H1 (cell line): ENCODE data around the gene PPP6R1. TPM values are rescaled to one million over a fixed set of nuclear protein-coding genes. Genes with fewer than 3 reads are reported as not detected.
A peak's percentile ranks its signal among the peaks of the same experiment; 100 is the strongest.

ENCODE experiments used
- CTCF ChIA-PET: fragments of 300-600 bp; sonication (Branson Sonifier 250); formaldehyde crosslinking; loops from one replicate; lab custom pipeline; 2021; ENCODE audit not compliant: partially characterized antibody; lab: Charles Lee
- POLR2A ChIA-PET: fragments of 300-600 bp; sonication (Branson Sonifier 250); formaldehyde crosslinking; loops from one replicate; lab custom pipeline; 2021; ENCODE audit warnings: inconsistent platforms; ENCODE audit not compliant: partially characterized antibody; lab: Charles Lee
- DNase-seq, 2 experiments: peaks; one replicate each; pipeline versions ENCODE4 v3.0.0 to v3.0.0-alpha.2; 2010 to 2022; ENCODE audit warnings: low spot score in 2 of 2, low read depth in 1 of 2, mixed read lengths in 1 of 2
- FAIRE-seq: peaks from 2 replicates; lab custom pipeline; 2011; peaks lifted over from hg19 to GRCh38; lab: Jason Lieb, UNC
- H2AFZ ChIP-seq: 2 replicates; pipeline ENCODE4 v1.8.1; 2012; ENCODE audit warnings: low read length, inconsistent platforms
- H2AK5ac ChIP-seq: 2 replicates; pipeline ENCODE4 v1.6.1; 2013; ENCODE audit warnings: low read depth, low read length
- H2BK120ac ChIP-seq: replicated peaks from 2 replicates; pipeline ENCODE3; 2013; ENCODE audit warnings: low read depth, low read length, inconsistent platforms
- H2BK12ac ChIP-seq: 2 replicates; pipeline ENCODE4 v1.6.1; 2013; ENCODE audit warnings: low read depth, low read length
- H2BK15ac ChIP-seq: 2 replicates; pipeline ENCODE4 v1.6.1; 2013; ENCODE audit warnings: low read length
- H2BK20ac ChIP-seq: 2 replicates; pipeline ENCODE4 v1.6.1; 2013; ENCODE audit warnings: low read length
- H2BK5ac ChIP-seq: 2 replicates; pipeline ENCODE4 v1.6.1; 2013; ENCODE audit warnings: low read depth, low read length
- H3K14ac ChIP-seq: 2 replicates; pipeline ENCODE4 v1.6.1; 2013; ENCODE audit warnings: inconsistent platforms; ENCODE audit not compliant: insufficient read length
- H3K18ac ChIP-seq: 2 replicates; pipeline ENCODE4 v1.6.1; 2013; ENCODE audit warnings: low read length; ENCODE audit errors: extremely low read depth
- H3K23ac ChIP-seq: 2 replicates; pipeline ENCODE4 v1.6.1; 2013; ENCODE audit warnings: inconsistent platforms; ENCODE audit not compliant: insufficient read length
- H3K23me2 ChIP-seq: 2 replicates; pipeline ENCODE4 v1.6.1; 2013; ENCODE audit warnings: low read depth, low read length
- H3K27ac ChIP-seq: 2 replicates; pipeline ENCODE4 v1.6.1; 2011; ENCODE audit warnings: low read depth, low read length, inconsistent platforms
- H3K27me3 ChIP-seq, 4 experiments: replicated peaks in 1 of 4; 1 replicate in 1 of 4; 2 replicates in 3 of 4; pipeline versions ENCODE4 v1.6.1 to v1.8.1; 2011 to 2013; ENCODE audit warnings: low read length in 3 of 4, mild to moderate bottlenecking in 3 of 4, inconsistent platforms in 2 of 4, mixed read lengths in 2 of 4, moderate library complexity in 1 of 4; ENCODE audit not compliant: control insufficient read depth in 3 of 4, insufficient read depth in 3 of 4; ENCODE audit errors: extremely low read depth in 1 of 4
- H3K36me3 ChIP-seq, 4 experiments: 2 replicates each; pipeline versions ENCODE4 v1.6.1 to v1.8.1; 2011 to 2013; ENCODE audit warnings: mild to moderate bottlenecking in 4 of 4, low read length in 3 of 4, moderate library complexity in 2 of 4, control low read depth in 1 of 4, inconsistent platforms in 1 of 4; ENCODE audit not compliant: insufficient read depth in 4 of 4, control insufficient read depth in 2 of 4
- H3K4ac ChIP-seq: replicated peaks from 2 replicates; pipeline ENCODE3; 2013; ENCODE audit warnings: low read length, low read depth, mixed read lengths, inconsistent platforms; ENCODE audit not compliant: insufficient read length
- H3K4me1 ChIP-seq, 4 experiments: replicated peaks in 1 of 4; 1 replicate in 1 of 4; 2 replicates in 3 of 4; pipeline versions ENCODE4 v1.6.1 to v1.8.1; 2011 to 2013; ENCODE audit warnings: low read length in 3 of 4, inconsistent platforms in 2 of 4, mixed read lengths in 1 of 4; ENCODE audit not compliant: insufficient read depth in 4 of 4, control insufficient read depth in 3 of 4
- H3K4me2 ChIP-seq, 2 experiments: 2 replicates each; pipeline versions ENCODE4 v1.6.1 to v1.8.1; 2011 to 2013; ENCODE audit warnings: low read depth in 2 of 2, low read length in 2 of 2, control low read depth in 1 of 2, inconsistent platforms in 1 of 2, mild to moderate bottlenecking in 1 of 2; ENCODE audit not compliant: insufficient read depth in 1 of 2
- H3K4me3 ChIP-seq, 4 experiments: fragments of 200-600, 300-600 bp in 1 of 4; sonication (generic), shearing (Covaris generic), sonication (Bioruptor Twin) in 1 of 4; 2 replicates each; pipeline versions ENCODE4 v1.5.1 to v1.8.1; 2011 to 2016; ENCODE audit warnings: low read length in 4 of 4, low read depth in 3 of 4, control low read depth in 2 of 4, inconsistent platforms in 2 of 4, mild to moderate bottlenecking in 2 of 4, mixed read lengths in 1 of 4, moderate library complexity in 1 of 4; ENCODE audit not compliant: insufficient read depth in 2 of 4; ENCODE audit errors: extremely low read depth in 1 of 4
- H3K56ac ChIP-seq: replicated peaks from 2 replicates; pipeline ENCODE3; 2013; ENCODE audit warnings: low read depth, mild to moderate bottlenecking, mixed read lengths, low read length, inconsistent platforms; ENCODE audit not compliant: insufficient read length
- H3K79me1 ChIP-seq: 2 replicates; pipeline ENCODE4 v1.6.1; 2013; ENCODE audit warnings: low read depth, low read length, control low read depth
- H3K79me2 ChIP-seq, 2 experiments: 2 replicates each; pipeline versions ENCODE4 v1.6.1 to v1.8.1; 2012 to 2013; ENCODE audit warnings: low read length in 2 of 2, mild to moderate bottlenecking in 2 of 2, inconsistent platforms in 1 of 2; ENCODE audit not compliant: insufficient read depth in 2 of 2, control insufficient read depth in 1 of 2
- H3K9ac ChIP-seq, 4 experiments: replicated peaks in 1 of 4; 1 replicate in 1 of 4; 2 replicates in 3 of 4; pipeline versions ENCODE4 v1.6.1 to v1.8.1; 2011 to 2013; ENCODE audit warnings: low read depth in 3 of 4, low read length in 3 of 4, control low read depth in 2 of 4, mild to moderate bottlenecking in 2 of 4, moderate library complexity in 2 of 4, inconsistent platforms in 1 of 4; ENCODE audit errors: extremely low read depth in 1 of 4
- H3K9me3 ChIP-seq, 2 experiments: 2 replicates each; pipeline versions ENCODE4 v1.6.1 to v1.8.1; 2012 to 2013; ENCODE audit warnings: mild to moderate bottlenecking in 2 of 2, moderate library complexity in 2 of 2, control low read depth in 1 of 2, inconsistent platforms in 1 of 2, low read depth in 1 of 2, low read length in 1 of 2, mixed read lengths in 1 of 2; ENCODE audit not compliant: insufficient read depth in 2 of 2
- H4K20me1 ChIP-seq, 2 experiments: replicated peaks in 1 of 2; 2 replicates each; pipeline versions ENCODE3 to v1.8.1; 2011 to 2013; ENCODE audit warnings: inconsistent platforms in 2 of 2, low read length in 2 of 2, mild to moderate bottlenecking in 1 of 2; ENCODE audit not compliant: insufficient read depth in 2 of 2, control insufficient read depth in 1 of 2
- H4K5ac ChIP-seq: 2 replicates; pipeline ENCODE4 v1.6.1; 2013; ENCODE audit warnings: low read length, low read depth, mixed read lengths, inconsistent platforms; ENCODE audit not compliant: insufficient read length
- H4K8ac ChIP-seq: 2 replicates; pipeline ENCODE4 v1.8.0; 2013; ENCODE audit warnings: mild to moderate bottlenecking, moderate library complexity, low read length, inconsistent platforms; ENCODE audit not compliant: insufficient read depth; ENCODE audit errors: extremely low read depth
- H4K91ac ChIP-seq: replicated peaks from 2 replicates; pipeline ENCODE3; 2013; ENCODE audit warnings: low read length, mixed read lengths, inconsistent platforms; ENCODE audit not compliant: insufficient read length
- ASH2L ChIP-seq: fragments of 200-600, 300-600 bp; sonication (generic); IDR thresholded peaks from one replicate; pipeline ENCODE4 v1.7.1; 2017; ENCODE audit warnings: low read length
- HDAC2 ChIP-seq, 2 experiments: fragments of 300-600 bp in 1 of 2; sonication (generic) in 1 of 2; IDR thresholded peaks; 2 replicates each; pipeline ENCODE4 v1.6.1; 2011 to 2012; ENCODE audit warnings: low read depth in 2 of 2, low read length in 2 of 2, mild to moderate bottlenecking in 2 of 2, moderate library complexity in 2 of 2, borderline replicate concordance in 1 of 2, inconsistent platforms in 1 of 2
- HDAC6 ChIP-seq: IDR thresholded peaks from one replicate; pipeline ENCODE4 v1.7.1; 2012; ENCODE audit warnings: low read depth, mild to moderate bottlenecking, inconsistent platforms, low read length, moderate library complexity
- JUND ChIP-seq: IDR thresholded peaks from 2 replicates; pipeline ENCODE4 v1.6.1; 2011; ENCODE audit warnings: mild to moderate bottlenecking, improper control_type of control experiment, low read length
- PHF8 ChIP-seq: fragments of 200-600 bp; sonication (generic); conservative IDR thresholded peaks from 2 replicates; pipeline ENCODE4 v1.7.1; 2012; ENCODE audit warnings: low read depth, mild to moderate bottlenecking, inconsistent platforms, low read length, moderate library complexity
- RAD21 ChIP-seq, 2 experiments: IDR thresholded peaks in 1 of 2; conservative IDR thresholded peaks in 1 of 2; 2 replicates each; pipeline ENCODE4 v1.6.1; 2011; ENCODE audit warnings: low read depth in 2 of 2, low read length in 2 of 2, improper control_type of control experiment in 1 of 2, inconsistent platforms in 1 of 2, mild to moderate bottlenecking in 1 of 2, moderate library complexity in 1 of 2
- RNF2 ChIP-seq: fragments of 200-900, 300-1000 bp; sonication (generic); IDR thresholded peaks from 2 replicates; pipeline ENCODE4 v1.7.1; 2016; ENCODE audit warnings: borderline replicate concordance, low read depth, mild to moderate bottlenecking, antibody characterized with exemption, low read length; ENCODE audit not compliant: poor library complexity, severe bottlenecking; ENCODE audit errors: missing control alignments
- SIRT6 ChIP-seq: IDR thresholded peaks from one replicate; pipeline ENCODE4 v1.7.1; 2012; ENCODE audit warnings: low read length, inconsistent platforms
- SP1 ChIP-seq: IDR thresholded peaks from 2 replicates; pipeline ENCODE4 v1.6.1; 2011; ENCODE audit warnings: low read depth, low read length
- SP2 ChIP-seq: IDR thresholded peaks from 2 replicates; pipeline ENCODE4 v1.6.1; 2012; ENCODE audit warnings: mild to moderate bottlenecking, low read length, inconsistent platforms
- SRF ChIP-seq: IDR thresholded peaks from 2 replicates; pipeline ENCODE4 v1.6.1; 2011; ENCODE audit warnings: mild to moderate bottlenecking, low read depth, low read length, moderate library complexity
- TAF1 ChIP-seq: IDR thresholded peaks from 2 replicates; pipeline ENCODE4 v1.6.1; 2011; ENCODE audit warnings: mild to moderate bottlenecking, low read depth, low read length
- WGBS, 2 experiments: shearing (Covaris generic) in 1 of 2; methylation state at CpG; one replicate each; pipeline versions ENCODE4 v1.1.6 to v1.1.7; 2013 to 2015; ENCODE audit warnings: low lambda C conversion rate in 2 of 2, mixed read lengths in 2 of 2, inconsistent platforms in 1 of 2, low coverage in 1 of 2, missing lambda C conversion rate in 1 of 2; ENCODE audit not compliant: insufficient replicate concordance in 2 of 2, insufficient coverage in 1 of 2, insufficient read length in 1 of 2; ENCODE audit errors: extremely low coverage in 1 of 2, missing lambda C conversion rate in 1 of 2; 5-methylcytosine and 5-hydroxymethylcytosine counted together
- polyA plus RNA-seq, 7 experiments: library from polyadenylated mRNA; depleted of rRNA in 3 of 7; stranded (reverse) in 5 of 7; unstranded in 2 of 7; fragments of >200 nt in 5 of 7; fragments of 200-250 nt in 2 of 7; gene quantifications; 1 replicate in 5 of 7; 2 replicates in 1 of 7; 4 replicates in 1 of 7; pipeline versions ENCODE4 v1.2.1 to v1.2.3, GENCODE V29; 2011 to 2013; ENCODE audit warnings: missing spikeins in 2 of 7, mixed read lengths in 2 of 7
- total RNA-seq: library from RNA; stranded (reverse); fragmentation: NEBNext Ultra II Directional; extraction: Animal tissue kit (Norgen Biotek cat#: 25700); gene quantifications from 2 replicates; pipeline ENCODE4 v1.2.1, GENCODE V29; 2021

The PPP6R1 gene
- total and polyA plus RNA-seq, 2 of the 8 experiments (the other 6 are each of a cell fraction or from before 2014, with no cell fraction given), result 36.4 to 74.4 TPM

- Histone ChIP-seq H3K27me3 (no peaks in the 10 kb centered on the region), H2BK20ac (no peak overlapping the region), H3K79me2 (no peaks in the 10 kb centered on the region), H2BK5ac (peak overlapping the region; percentile 35; the same call in 1 of the 2 replicates), H2AFZ (no peak overlapping the region), H3K23ac (no peak overlapping the region), H2BK12ac (no peak overlapping the region), H3K4ac (no peak overlapping the region), H3K27ac (no peak overlapping the region), H4K91ac (no peak overlapping the region), H3K14ac (no peak overlapping the region), H2AK5ac (no peak overlapping the region), H2BK15ac (no peak overlapping the region), H3K18ac (no peak overlapping the region), H3K4me2 (no peak overlapping the region), H4K20me1 (peaks cover 3 to 21% of the 10 kb centered on the region in 2 experiments), H3K23me2 (no peaks in the 10 kb centered on the region), H3K36me3 (peaks cover 5 to 14% (median 11%) of the 10 kb centered on the region in 4 experiments; a peak in 5 of 8 replicates), H3K4me1 (no peaks in the 10 kb centered on the region), H4K5ac (no peak overlapping the region), H2BK120ac (no peak overlapping the region), H3K79me1 (no peaks in the 10 kb centered on the region), H3K56ac (no peak overlapping the region), H3K9ac (no peak overlapping the region), H3K4me3 (no peak overlapping the region), H3K9me3 (no peaks in the 10 kb centered on the region), H4K8ac (no peak overlapping the region; the same call in none of the 2 replicates)
- ChIA-PET CTCF (interaction anchor here (0.7 to 1.6 kb wide), 3 partner anchors 61 to 191 kb away, joined by 3 to 4 read pairs (median 4); partner anchors contain the start of gene DNAAF3), POLR2A (interaction anchor here (0.7 to 1.3 kb wide), 3 partner anchors 32 to 180 kb away, joined by 3 to 4 read pairs (median 3); partner anchors contain the start of gene UBE2S)
- 89% methylated on average over 22 of the region's 25 CpGs; no CpG with 5 or more reads in 1 of the 2 experiments for WGBS, 2 experiments
- no peak for FAIRE-seq
- DNase-seq, result peak in 1 of 2 experiments; percentile 45
- TF ChIP-seq RNF2, result no peak
- TF ChIP-seq RAD21 (IDR thresholded peaks at IDR 0.05 in 1 of 2, conservative IDR thresholded peaks at IDR 0.05 in 1 of 2; ENCODE audit: low read depth in 2 of 2, low read length in 2 of 2), result no peak
- TF ChIP-seq SP2, result no peak
- TF ChIP-seq PHF8, result no peak
- no peak for TF ChIP-seq HDAC6
- TF ChIP-seq ASH2L, result no peak
- no peak for TF ChIP-seq SIRT6
- TF ChIP-seq SRF, result no peak
- no peak for TF ChIP-seq TAF1
- no peak for TF ChIP-seq HDAC2 (IDR thresholded peaks at IDR 0.05; ENCODE audit: borderline replicate concordance in 1 of 2, low read depth in 2 of 2, low read length in 2 of 2)
- no peak for TF ChIP-seq JUND
- TF ChIP-seq SP1, result no peak
Measured at GRCh38 chr19:55227241-55228014, 31.4 kb downstream of the PPP6R1 start.
